Stimulated activated CD8-positive, alpha-beta memory T cell treated with anti-CD3 and anti-CD28 coated beads, Interleukin-12 subunit alpha, Interleukin-12 subunit beta, amount 100 ng/mL, for 4 hours (primary cell): ENCODE measurements around the gene GLTP.
A peak's percentile ranks its signal among the peaks of the same experiment; 100 is the strongest.
"Not testable (repeated sequence)": the region's sequence is repeated elsewhere in the genome, so short reads cannot be mapped to it uniquely, and the experiment has no call there.

Experiments
- DNase-seq: peaks from one replicate; pipeline ENCODE4 v3.0.0-alpha.2; 2020; ENCODE audit warnings: low read depth

Gene GLTP

GRCh38 chr12:109902891-109903418, 22.6 kb upstream of the GLTP start:
- DNase-seq: no peak

GRCh38 chr12:109900752-109901580, 20.6 kb upstream of the GLTP start:
- DNase-seq: no peak

GRCh38 chr12:109899783-109900751, 19.7 kb upstream of the GLTP start, which contains the start of gene TCHP:
TCHP (plus strand) TSS chr12:109900274; CDS start chr12:109903027, 2,753 bp downstream.
- peak; percentile 52 for DNase-seq

GRCh38 chr12:109899345-109899744, 19.0 kb upstream of the GLTP start:
- not testable (repeated sequence) for DNase-seq

GRCh38 chr12:109897029-109897428, 16.7 kb upstream of the GLTP start:
- DNase-seq: no peak

GRCh38 chr12:109896188-109896587, 15.8 kb upstream of the GLTP start:
- no peak for DNase-seq

- DNase-seq: no peak
These were observed 14.6 kb upstream of the GLTP start for GRCh38 chr12:109894939-109895338.

GRCh38 chr12:109893261-109893995, 13.1 kb upstream of the GLTP start:
- no peak for DNase-seq

GRCh38 chr12:109892748-109893147, 12.4 kb upstream of the GLTP start:
- no peak for DNase-seq

- no peak for DNase-seq
These were observed 11.9 kb upstream of the GLTP start for GRCh38 chr12:109892165-109892715.

GRCh38 chr12:109891731-109892130, 11.4 kb upstream of the GLTP start:
- DNase-seq: not testable (repeated sequence)

GRCh38 chr12:109890620-109891170, 10.4 kb upstream of the GLTP start:
- no peak for DNase-seq

GRCh38 chr12:109888179-109889020, 8.1 kb upstream of the GLTP start:
- DNase-seq: no peak

GRCh38 chr12:109885616-109886015, 5.3 kb upstream of the GLTP start:
- no peak for DNase-seq

GRCh38 chr12:109883461-109883860, 3.1 kb upstream of the GLTP start:
- DNase-seq: no peak

- no peak for DNase-seq
These were observed 1.4 kb upstream of the GLTP start for GRCh38 chr12:109881752-109882151.

GRCh38 chr12:109880938-109881337, 597 bp upstream of the GLTP start:
- no peak for DNase-seq

- no peak for DNase-seq
These were observed 844 bp downstream of the GLTP start for GRCh38 chr12:109879351-109880042.

GRCh38 chr12:109878749-109879148, 1.6 kb downstream of the GLTP start:
- DNase-seq: no peak

- no peak for DNase-seq
These were observed 2.1 kb downstream of the GLTP start for GRCh38 chr12:109878247-109878625.
